GM19043 (cell line): ENCODE results near the gene CTXN2.

Experiments used
- ATAC-seq: cut with Tn5 transposase; IDR thresholded peaks from one replicate; pipeline ENCODE4 v1.9.1; 2021; ENCODE audit warnings: low read depth; ENCODE audit not compliant: unreplicated experiment

Gene CTXN2

GRCh38 chr15:48191574-48192225 lies at the start of gene CTXN2:
Gene CTXN2, plus strand, starts transcription at chr15:48191665. Its CDS starts 9,636 bp downstream, at chr15:48201301.
- ATAC-seq = no peak

- ATAC-seq = no peak
These were observed 47.6 kb upstream of the CTXN2 start for GRCh38 chr15:48143856-48144255.

GRCh38 chr15:48144889-48145288 lies 46.6 kb upstream of the CTXN2 start:
- ATAC-seq = peak; percentile 72

GRCh38 chr15:48145923-48146322 lies 45.5 kb upstream of the CTXN2 start:
- no peak for ATAC-seq

GRCh38 chr15:48147358-48147757 lies 44.1 kb upstream of the CTXN2 start:
- no peak for ATAC-seq

GRCh38 chr15:48149858-48150257 lies 41.6 kb upstream of the CTXN2 start:
- ATAC-seq = no peak

- no peak for ATAC-seq
These were observed 37.9 kb upstream of the CTXN2 start for GRCh38 chr15:48153526-48153925.

GRCh38 chr15:48168616-48169015 lies 22.8 kb upstream of the CTXN2 start:
- no peak for ATAC-seq

GRCh38 chr15:48170981-48171380 lies 20.5 kb upstream of the CTXN2 start:
- ATAC-seq = no peak

GRCh38 chr15:48175126-48175525 lies 16.3 kb upstream of the CTXN2 start:
- ATAC-seq = no peak

- ATAC-seq = no peak
These were observed 15.4 kb upstream of the CTXN2 start for GRCh38 chr15:48176112-48176511.

- ATAC-seq = peak; percentile 50
These were observed 14.5 kb upstream of the CTXN2 start for GRCh38 chr15:48176957-48177356.

GRCh38 chr15:48177383-48177765 lies 14.1 kb upstream of the CTXN2 start:
- peak; percentile 53 for ATAC-seq

- peak; percentile 65 for ATAC-seq
These were observed 13.5 kb upstream of the CTXN2 start, which contains the start of gene MYEF2 for GRCh38 chr15:48177766-48178647. Gene MYEF2, minus strand, starts transcription at chr15:48178295. Its CDS starts 58 bp downstream, at chr15:48178237.

- ATAC-seq = no peak
These were observed 12.9 kb upstream of the CTXN2 start for GRCh38 chr15:48178648-48178931.

- ATAC-seq = no peak
These were observed 8.7 kb upstream of the CTXN2 start for GRCh38 chr15:48182749-48183148.

- ATAC-seq = no peak
These were observed 5.9 kb upstream of the CTXN2 start for GRCh38 chr15:48185529-48185928.

GRCh38 chr15:48186271-48186670 lies 5.2 kb upstream of the CTXN2 start:
- no peak for ATAC-seq

GRCh38 chr15:48190932-48191573 lies 412 bp upstream of the CTXN2 start:
- no peak for ATAC-seq

GRCh38 chr15:48202068-48202467 lies 10.6 kb downstream of the CTXN2 start:
- ATAC-seq = no peak

GRCh38 chr15:48205981-48206380 lies 14.5 kb downstream of the CTXN2 start, which contains the start of gene SLC12A1:
Gene SLC12A1, plus strand, starts transcription at chr15:48206302. Its CDS starts 1,418 bp downstream, at chr15:48207720.
- no peak for ATAC-seq
